GM21737 (cell line): ENCODE data around the gene MTX2.

ENCODE experiments used
- ATAC-seq: cut with Tn5 transposase; IDR thresholded peaks from one replicate; pipeline ENCODE4 v1.9.1; 2021; ENCODE audit warnings: mild to moderate bottlenecking, moderate library complexity; ENCODE audit not compliant: unreplicated experiment

The MTX2 gene

DNA sequence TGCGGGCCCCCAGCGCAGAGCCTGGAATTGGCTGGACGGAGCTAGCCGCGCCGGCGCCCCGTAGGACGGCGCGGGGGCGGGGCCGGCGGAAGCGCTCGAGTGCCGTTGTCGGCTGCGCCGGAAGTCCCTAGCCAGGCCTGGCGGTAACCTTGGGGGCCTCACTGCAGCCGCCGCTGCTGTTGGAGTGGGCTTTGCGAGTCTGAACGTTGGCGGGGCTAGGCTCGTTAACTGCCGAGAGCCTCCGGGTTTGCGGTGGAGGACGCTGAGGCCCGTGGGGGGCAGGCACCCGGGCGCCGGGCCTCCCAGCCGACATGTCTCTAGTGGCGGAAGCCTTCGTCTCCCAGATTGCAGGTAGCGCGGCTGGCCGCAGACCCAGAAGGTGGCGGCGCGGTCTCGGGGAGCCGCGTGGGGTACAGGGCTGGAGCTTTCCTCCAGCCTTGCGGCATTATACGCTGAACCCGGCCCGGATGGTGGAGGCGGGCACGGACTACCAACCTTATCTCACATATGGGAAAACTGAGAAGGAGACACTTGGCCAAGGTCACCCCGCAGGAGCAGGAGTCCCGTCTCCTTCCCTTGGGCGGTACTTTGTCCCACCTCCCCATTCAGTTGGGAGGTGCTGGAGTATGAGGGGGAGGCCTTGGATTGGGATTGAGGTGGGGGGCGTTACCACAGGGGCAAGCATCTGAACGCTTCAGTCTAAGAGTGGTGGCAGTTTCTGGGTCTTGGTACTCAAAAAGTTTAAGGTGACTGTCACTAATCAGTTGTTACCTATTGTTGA, at the start of gene MTX2:
Gene MTX2, plus strand, starts transcription at position 124 of the 781 bp plus-strand sequence. Its CDS starts 188 bp downstream, at position 312.
- ATAC-seq, result peak; percentile 98

DNA sequence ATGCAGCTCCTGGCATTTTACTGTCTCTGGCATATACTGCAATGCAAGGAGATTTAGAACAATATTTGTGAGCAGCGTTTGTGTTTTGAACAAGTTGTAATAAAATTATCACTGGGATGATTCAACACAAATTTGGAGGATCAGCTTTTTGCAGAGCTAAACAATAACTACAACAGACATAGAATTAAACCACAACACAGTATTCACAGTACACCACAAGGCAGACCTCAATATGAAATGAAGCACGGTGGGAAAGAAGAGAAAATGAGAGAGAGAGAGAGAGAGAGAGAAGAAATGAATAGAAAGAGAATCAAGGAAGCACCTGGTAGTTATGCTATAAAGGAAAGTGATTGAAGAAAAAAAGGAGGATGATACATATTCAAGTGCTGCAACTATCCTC, 41.4 kb upstream of the MTX2 start:
- no peak for ATAC-seq

DNA sequence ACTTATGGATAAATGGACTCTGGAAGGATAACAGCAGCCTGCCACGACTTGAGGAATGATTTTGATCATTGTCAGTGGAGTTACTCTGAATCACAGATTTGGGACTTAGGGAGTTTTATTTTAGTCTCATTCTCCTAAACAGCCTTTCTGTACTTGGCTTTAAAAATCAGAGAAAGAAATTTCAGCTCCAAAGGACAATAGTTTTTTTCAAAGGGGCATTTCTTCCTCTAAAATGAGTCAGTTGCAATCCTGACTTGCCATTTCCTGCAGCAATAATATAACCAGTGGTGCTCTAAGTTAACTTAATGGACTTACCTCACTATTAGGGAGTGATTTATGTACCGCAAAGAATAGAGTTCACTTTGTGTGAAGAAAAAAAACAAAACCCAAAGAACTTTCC, 35.1 kb upstream of the MTX2 start:
- ATAC-seq, result no peak

DNA sequence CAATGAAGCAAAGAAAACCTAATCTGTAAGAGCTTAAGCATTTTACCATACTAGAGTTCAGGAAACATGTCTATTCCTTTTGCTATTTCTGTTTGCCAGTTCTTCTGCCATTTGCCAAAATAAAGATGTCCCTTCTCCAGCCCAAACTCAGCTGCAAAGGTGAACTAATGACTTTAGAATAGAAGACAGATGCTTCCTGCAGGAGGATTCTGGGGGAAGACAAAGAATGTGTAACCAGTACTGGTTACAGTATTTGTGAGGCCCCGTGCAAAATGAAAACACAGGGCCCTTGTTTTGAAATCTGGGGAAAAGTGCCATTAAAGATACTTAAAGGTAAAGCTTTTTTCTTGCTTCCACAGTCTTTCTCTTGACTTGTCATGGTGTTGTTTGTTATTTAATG, 34.3 kb upstream of the MTX2 start:
- no peak for ATAC-seq

DNA sequence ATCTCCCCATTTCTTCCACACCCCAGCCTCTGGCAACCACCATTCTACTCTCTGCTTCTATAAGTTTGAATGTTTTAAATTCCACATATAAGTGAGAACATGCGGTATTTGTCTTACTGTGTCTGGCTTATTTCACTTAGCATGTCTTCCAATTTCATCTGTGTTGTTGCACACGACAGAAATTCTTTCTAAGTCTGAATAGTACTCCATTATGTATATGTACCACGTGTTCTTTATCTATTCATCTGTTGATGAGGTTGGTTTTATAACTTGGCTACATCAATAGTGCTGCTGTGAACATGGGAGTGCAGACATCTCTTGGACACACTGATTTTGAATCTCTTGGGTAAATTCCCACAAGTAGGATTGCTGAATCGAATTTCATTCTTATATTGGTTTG, 31.8 kb upstream of the MTX2 start:
- ATAC-seq, result no peak

DNA sequence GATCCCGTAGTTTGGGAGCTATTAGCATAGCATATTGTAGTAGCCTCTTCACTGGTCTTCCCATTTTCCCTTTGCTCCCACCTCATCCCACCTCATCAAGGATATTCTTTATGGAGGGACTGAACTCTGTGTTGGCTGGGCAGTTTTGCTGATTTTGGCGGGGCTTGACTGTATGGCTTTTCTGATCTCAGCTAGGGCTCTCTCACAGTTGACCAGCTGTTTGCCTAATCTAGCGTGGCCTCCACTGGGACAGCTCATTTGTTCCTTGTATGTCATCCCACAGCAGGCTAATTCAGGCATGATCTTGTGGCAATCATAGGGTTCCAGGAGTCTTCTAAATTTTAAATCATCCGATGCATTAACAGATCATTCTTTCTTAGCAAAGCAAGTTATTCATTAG, 30.2 kb upstream of the MTX2 start:
- ATAC-seq, result no peak

DNA sequence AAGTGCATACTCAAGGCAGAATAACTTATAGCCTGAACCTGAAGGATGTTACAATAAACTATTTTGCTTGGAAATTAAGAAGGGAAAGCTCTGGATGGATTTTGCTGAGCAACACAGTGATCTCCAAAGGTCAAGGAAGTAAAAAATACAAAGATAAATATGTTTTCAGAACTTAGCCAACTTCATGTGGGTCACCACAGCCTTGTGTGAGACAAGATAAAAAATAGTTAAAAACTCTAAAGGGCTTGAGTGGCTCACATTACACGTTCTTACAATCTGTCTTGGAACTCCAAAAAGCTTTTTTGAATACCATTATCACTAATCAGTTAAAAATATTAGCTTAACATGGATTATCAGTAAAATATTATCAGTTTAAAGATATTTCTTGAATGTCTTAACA, 28.9 kb upstream of the MTX2 start:
- ATAC-seq, result no peak

DNA sequence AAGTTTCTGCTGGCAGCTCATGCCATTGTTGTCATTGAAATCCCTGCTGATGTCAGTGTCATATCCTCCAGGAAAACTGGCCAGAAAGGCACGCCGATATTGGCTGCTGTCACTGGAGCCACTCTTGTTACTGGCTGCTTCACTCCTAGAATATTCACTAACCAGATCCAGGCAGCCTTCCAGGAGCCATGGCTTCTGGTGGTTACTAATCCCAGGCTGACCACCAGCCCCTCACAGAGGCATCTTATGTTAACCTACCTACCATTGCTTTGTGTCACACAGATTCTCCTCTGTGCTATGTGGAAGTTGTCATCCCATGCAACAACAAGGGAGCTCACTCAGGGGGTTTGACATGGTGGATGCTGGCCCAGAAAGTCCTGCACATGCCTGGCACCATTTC, 27.0 kb upstream of the MTX2 start:
- ATAC-seq, result no peak

DNA sequence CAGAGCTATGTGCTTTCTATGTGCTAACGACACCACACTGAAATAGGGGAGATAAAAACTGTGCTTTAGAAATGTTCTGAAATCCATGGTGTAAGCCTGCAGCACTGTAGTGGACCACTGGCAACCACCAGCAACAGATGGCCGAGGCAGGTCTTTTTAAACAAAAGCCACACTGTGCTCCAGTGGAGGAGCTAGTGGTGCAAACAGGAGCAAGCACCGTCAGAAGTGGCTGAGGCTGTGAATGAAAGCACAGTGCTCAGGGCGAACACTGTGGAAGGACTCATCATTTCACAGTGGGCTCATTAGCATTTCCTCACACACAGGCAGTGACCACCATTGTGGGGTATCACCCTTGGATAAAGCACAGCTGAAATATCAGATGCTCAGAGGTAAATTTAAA, 22.9 kb upstream of the MTX2 start:
- ATAC-seq, result no peak

DNA sequence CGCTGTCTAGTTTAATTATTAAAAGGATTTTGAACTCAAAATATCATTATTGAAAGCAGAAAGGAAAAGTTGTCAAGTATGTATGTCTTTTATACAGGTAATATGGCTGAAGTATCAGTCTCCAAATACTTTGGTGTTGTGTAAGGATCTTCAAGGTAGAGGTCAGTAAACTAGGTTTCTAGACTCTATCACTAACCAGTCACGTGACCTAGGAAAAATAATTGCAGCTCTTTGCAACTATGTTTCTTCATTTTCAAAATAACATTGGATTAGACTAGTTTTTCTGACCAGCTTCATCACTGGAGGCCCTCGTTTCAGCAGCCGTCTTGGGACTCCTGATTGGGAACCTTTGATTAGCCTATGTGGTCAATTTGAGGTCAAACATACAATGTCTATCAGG, 21.4 kb upstream of the MTX2 start:
- ATAC-seq, result no peak

DNA sequence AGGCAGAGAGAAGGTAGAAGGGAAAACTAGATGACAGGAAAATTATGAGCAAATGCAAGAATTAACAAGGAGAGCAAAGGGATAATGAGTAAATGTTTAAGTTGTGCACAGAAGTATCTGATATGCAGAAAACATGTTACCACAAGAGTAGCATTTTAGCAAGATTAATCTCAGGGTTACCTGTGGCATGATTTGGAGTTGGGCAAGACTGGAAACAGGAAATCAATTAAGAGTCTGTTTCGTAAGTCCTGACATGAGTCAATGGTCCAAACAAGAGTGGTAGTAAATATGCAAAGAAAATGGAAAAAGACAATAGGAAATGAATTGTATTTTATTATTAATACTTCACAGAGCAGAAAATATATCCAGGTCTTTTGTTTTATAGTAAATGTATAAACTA, 17.3 kb upstream of the MTX2 start:
- ATAC-seq, result no peak

DNA sequence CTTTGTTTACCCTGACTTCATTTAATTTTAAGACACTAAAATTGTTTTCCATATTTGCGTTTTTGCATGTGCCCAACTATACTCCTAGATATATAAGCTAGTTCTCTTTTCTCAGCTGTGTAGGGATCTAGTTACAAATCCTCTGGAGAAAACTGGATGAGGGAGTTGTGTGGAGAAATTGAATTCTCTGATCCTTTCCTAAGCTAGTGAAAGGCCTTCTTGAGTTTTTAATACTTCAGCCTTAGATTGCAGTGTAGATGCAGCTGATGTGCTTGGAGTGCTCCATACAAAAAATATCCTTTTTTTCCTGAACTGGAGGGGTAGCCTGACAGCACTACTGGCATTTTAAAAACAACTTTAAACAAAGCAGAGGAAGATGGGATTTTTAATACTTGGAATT, 8.6 kb upstream of the MTX2 start:
- ATAC-seq, result no peak

DNA sequence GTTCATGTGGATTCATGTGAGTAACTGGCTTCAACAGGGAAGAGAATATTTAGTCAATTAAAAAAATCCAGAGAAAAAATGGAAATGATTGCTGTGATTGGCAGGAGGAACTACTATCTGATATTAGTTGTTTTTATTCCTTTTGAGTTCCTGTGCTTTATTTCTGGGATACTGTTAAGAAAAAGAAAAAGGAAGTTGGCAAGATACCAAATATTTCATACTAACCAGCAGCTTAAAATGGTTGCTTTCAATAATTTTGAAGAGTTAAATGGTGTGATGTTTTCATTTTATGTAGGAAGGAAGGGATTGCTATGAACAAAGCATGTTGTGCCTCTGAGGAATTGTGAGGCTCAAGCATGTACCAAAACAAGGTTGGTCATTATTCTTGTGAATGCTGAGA, 8.1 kb upstream of the MTX2 start:
- ATAC-seq, result no peak

DNA sequence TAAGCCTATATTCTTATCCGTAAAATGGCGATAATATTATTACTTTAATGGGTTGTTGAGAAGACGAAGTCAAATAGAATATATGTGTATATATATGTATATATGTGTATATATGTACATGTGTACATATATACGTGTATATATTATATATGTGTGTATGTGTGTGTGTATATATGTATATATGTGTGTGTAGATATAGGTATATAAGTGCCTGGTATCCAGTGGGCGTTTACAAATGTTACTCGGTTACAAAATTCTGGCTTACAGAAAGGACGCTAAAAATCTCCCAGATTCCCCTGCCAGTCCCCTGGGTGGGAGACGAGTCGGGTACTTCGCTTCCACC, 295 bp upstream of the MTX2 start:
- ATAC-seq, result no peak

DNA sequence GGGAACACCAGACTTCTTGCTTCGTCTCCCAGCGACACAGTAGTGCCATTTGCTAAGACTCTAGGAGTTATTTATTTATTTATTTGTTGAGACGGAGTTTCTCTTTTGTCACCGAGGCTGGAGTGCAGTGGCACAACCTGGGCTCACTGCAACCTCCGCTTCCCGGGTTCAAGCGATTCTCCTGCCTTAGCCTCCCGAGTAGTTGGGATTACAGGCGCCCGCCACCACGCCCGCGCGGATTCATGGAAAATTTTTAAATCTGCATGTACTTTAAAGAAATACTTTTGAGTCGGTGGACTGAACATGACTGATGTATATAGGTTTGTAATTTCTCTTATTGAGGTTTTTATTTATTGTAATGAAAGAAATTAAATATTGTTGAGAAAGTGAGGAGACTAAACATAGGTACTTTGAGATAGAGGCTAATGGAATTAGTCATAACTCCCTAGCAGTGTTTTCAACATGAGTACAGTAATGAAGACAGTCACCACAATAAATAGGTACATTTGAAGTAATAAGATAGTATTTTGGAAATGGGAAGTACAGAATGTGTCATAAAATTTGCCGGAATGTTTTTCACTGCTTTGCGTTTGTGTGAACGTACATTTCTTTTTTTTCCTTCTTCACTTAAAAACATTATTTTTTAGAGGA, 983 bp downstream of the MTX2 start:
- ATAC-seq, result no peak

DNA sequence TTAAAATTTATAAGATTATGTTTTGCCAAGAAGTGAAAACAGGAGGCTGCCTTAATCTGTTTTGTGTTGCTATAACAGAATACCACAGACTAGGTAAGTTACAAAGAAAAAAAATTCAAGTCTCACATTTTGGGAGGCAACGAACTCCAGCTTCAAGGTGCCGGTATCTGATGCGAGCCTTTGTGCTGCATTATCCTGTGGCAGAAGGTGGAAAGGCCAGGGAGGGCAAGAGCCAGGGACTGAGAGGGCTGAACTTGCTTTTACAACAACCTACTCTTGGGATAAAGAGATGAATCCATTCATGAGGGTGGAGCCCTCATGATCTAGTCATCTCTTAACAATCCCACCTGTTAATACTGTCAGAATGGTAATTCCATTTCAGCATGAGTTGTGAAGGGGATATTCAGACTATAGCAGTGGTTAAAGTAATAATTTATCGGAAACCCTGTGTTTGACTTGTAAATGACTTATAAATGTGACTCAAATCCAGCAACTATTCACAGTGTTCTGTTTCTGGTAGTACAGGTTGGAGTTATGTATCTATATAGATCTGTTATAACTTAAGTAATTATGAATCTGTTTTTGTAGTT, 3.7 kb downstream of the MTX2 start:
- ATAC-seq, result no peak

DNA sequence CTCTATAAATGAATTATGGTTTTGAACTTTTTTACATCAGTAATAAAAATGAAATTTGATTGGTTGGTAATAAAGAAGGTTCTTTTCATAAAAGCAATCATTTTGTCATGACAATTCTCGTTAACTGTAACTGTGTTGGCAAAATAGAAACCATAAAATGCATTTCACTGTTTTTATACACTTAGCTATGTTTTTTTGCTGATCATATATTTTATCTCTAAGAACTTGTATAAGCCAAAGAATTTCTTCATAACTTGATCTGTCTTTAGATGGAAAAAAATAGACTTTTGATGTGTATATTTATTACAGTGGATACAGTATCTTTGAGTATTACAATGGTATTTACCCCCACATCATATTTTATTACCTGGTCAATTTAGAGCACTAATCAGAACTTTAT, 9.7 kb downstream of the MTX2 start:
- ATAC-seq, result no peak

DNA sequence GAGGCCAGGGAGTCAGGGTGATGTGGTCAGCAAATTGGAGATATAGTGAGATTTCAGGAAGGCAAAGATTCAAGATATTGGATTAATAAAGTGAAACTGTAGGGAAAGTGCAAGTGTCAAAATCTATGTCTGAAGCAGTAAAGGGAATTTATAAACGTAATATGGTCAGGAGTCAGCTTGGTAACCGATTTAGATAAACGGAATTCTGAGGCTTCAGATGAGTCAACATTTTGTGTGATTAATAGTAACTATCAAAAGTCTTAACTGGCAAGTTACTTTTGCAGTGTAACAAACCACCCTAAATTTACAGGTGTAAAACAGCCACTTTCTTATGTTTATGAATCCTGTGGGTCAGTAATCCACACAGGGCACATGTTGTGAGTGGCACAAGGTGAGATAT, 10.9 kb downstream of the MTX2 start:
- no peak for ATAC-seq

DNA sequence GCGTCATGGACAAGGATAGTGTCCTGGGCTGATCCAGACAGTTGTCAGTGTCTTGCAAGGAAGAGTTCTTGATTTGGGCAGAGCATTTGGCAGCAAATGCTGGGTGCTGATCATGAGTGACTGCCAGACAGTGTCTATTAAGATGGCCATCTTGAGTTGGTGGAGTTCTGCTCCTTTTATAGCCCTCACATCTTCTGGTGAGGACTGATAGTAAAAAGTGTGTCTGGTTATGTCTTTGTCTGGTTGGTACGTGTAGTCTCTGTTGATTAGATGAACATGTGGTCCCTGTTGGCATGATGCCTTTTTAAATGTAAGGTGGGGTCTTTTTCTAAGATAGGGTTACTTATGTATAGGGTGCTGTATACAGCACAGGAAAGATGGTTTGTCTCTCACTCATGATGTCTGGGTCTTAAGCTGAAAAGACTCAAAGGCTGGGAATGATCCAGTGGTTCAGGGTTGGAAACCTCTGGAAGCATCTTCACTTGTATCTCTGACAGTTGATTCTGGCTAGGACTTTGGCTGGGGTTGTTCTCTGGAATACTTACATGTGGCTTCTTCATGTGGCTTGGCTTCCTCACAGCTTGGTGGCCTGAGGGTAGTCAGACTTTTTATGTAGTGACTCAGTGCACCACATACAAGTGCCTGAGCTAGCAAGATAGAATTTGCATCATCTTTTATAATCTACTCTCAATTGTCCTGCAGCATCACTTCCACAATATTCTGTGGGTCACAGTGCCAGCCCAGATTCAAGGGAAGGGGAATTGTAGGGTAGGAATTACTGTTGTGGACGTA, 11.8 kb downstream of the MTX2 start:
- ATAC-seq, result no peak

DNA sequence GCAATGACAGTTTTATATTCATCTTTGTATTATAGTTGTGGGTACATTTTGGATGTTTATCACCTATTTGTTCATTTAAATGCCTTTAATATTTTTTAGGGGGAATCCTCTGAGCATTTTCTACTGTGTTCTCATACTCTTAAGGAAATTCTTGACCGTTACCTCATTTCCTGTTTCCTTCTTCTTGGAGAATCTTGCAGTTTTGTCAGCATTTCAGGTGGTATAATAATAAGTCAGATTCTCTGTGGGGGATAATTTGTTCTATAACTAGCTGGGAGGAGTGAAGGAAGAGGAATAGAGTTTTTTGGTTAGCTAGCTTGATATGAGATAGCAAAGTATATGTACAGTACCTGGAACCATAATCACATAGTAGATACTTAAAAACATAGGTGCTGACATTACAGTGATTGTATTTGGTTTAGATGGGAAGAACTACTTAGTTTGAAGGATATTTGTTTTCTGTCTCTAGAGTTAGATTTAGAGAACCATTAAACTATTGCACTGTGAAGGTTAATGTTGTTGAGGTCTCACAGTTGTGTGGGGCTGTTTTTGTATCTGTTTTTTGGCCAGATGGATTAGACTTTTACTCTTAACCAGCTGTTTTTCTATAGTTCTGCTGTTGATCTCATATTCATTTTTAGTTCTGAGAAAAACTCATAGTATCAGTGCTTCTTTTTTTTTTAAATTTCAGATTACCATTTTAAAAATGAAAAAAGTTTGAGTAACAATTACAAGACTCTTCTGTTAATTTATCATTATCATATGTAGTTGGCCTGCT, 14.2 kb downstream of the MTX2 start:
- ATAC-seq, result no peak

DNA sequence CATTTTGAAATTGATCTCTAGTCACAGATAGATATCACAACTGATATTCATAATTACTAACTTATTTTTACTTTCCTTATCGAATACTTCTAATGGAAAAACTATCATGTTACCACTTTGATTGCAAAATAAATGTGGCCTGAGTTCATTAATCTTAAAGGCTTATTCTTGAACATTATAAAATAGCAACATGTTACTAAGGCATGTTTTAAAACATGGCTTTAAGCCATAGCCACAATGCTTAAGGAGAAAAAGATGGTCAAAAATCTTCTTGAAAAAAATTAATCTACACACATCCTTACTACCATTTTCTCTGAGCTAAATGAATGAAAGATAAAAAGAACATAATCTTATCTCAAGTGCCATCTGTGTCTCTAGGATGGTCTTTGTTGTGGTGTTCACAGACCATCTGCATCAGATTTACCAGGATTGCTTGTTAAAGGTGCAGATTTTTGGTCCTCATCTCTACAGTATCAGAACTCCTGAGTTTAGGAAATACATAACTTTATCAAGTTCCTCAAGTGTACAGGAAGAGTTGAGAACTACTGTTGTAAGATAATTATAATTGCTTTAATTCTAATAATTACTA, 15.3 kb downstream of the MTX2 start:
- no peak for ATAC-seq
